Measurements from ENCODE around the gene LIPC.

DNA sequence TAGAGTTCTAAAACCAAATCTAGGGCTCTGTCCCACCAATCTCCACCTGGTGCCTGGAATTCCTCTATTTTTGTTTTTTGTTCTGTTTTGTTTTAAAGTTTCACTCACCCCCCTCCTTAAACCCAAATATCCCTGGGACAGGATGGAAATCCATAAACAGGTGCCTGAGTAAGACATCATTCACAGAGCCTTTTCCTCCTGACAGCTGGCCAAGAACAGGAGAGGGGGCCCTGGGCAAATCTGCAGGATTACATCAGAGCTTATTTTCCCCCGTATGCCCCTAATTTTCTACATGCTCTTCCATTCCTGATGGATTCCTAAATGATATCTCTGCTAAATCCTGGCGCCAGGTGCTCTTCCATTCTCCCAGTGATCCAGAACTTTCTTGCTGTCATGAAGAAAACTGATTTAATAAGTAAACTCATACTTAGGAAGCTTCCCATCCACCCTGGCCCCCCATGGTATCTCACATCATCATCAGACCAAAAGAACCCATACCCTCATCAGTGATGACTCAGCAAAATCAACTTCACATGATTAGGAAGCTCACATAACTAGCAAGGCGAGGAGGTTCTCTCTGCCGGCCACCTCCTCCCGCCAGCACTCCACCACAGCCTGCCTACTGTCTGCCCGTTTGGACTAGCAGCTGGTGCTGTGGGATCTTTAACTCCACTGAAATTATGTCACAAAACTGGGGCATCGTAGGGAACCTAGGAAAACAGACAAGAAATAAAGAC, 61.0 kb downstream of the LIPC start:
- TF ChIP-seq CTCF (conservative IDR thresholded peaks at IDR 0.05; ENCODE audit: low read depth, low read length) (no peak), POLR2A (IDR thresholded peaks at IDR 0.05; ENCODE audit: low read depth, low read length) (no peak), RFX5 (IDR thresholded peaks at IDR 0.05; ENCODE audit: low read depth, low read length) (no peak), CEBPB (IDR thresholded peaks at IDR 0.05; ENCODE audit: low read depth, low read length) (no peak), BHLHE40 (IDR thresholded peaks at IDR 0.05; ENCODE audit: low read depth, low read length) (no peak), CHD1 (IDR thresholded peaks at IDR 0.05; ENCODE audit: low read depth, low read length) (no peak), FOS (IDR thresholded peaks at IDR 0.05; ENCODE audit: low read depth, low read length) (no peak)

Data from IMR-90 (cell line).